Hepatocyte (in vitro differentiated cells): Measurements from ENCODE around the gene PRKCA. TPM values are rescaled to one million over a fixed set of nuclear protein-coding genes. Genes with fewer than 3 reads are reported as not detected.

ENCODE experiments used
- DNase-seq: peaks from one replicate; pipeline ENCODE4 v3.0.0-alpha.2; 2016; ENCODE audit warnings: low spot score
- H2AFZ ChIP-seq: fragments of 200-600 bp; sonication (generic); 2 replicates; pipeline ENCODE4 v1.6.0; 2016; ENCODE audit warnings: antibody characterized with exemption, mild to moderate bottlenecking
- H3K27ac ChIP-seq: fragments of 200-600 bp; sonication (generic); 2 replicates; pipeline ENCODE4 v1.5.1; 2016; ENCODE audit warnings: mild to moderate bottlenecking
- H3K27me3 ChIP-seq: fragments of 200-600 bp; sonication (generic); 2 replicates; pipeline ENCODE4 v1.6.1; 2016
- H3K36me3 ChIP-seq: fragments of 200-600 bp; sonication (generic); replicated peaks from 2 replicates; pipeline ENCODE4 v1.5.1; 2016; ENCODE audit warnings: low read depth; ENCODE audit not compliant: insufficient read depth
- H3K4me1 ChIP-seq: fragments of 200-600 bp; sonication (generic); 2 replicates; pipeline ENCODE4 v1.5.1; 2016; ENCODE audit warnings: mild to moderate bottlenecking, moderate library complexity; ENCODE audit not compliant: insufficient read depth
- H3K4me2 ChIP-seq: fragments of 200-600 bp; sonication (generic); 2 replicates; pipeline ENCODE4 v1.6.0; 2016
- H3K4me3 ChIP-seq: fragments of 200-600 bp; sonication (generic); 2 replicates; pipeline ENCODE4 v1.5.1; 2016; ENCODE audit warnings: mild to moderate bottlenecking
- H3K79me2 ChIP-seq: fragments of 200-600 bp; sonication (generic); 2 replicates; pipeline ENCODE4 v1.6.0; 2017; ENCODE audit warnings: mild to moderate bottlenecking
- H3K9me2 ChIP-seq: fragments of 200-600 bp; sonication (generic); replicated peaks from 2 replicates; pipeline ENCODE4 v1.6.0; 2017; ENCODE audit warnings: mild to moderate bottlenecking; ENCODE audit not compliant: insufficient read depth
- H3K9me3 ChIP-seq: fragments of 200-600 bp; sonication (generic); 2 replicates; pipeline ENCODE4 v1.5.1; 2016; ENCODE audit warnings: low read depth, mild to moderate bottlenecking
- H4K20me1 ChIP-seq: fragments of 200-600 bp; sonication (generic); 2 replicates; pipeline ENCODE4 v1.6.0; 2016; ENCODE audit warnings: mild to moderate bottlenecking; ENCODE audit not compliant: insufficient read depth, poor library complexity, severe bottlenecking
- CTCF ChIP-seq: fragments of 200-600 bp; sonication (generic); IDR thresholded peaks from 2 replicates; pipeline ENCODE4 v1.5.1; 2016; ENCODE audit warnings: antibody characterized with exemption, mild to moderate bottlenecking; ENCODE audit not compliant: poor library complexity
- EZH2 ChIP-seq: fragments of 200-600 bp; sonication (generic); IDR thresholded peaks from 2 replicates; pipeline ENCODE4 v1.6.1; 2016; ENCODE audit warnings: antibody characterized with exemption, mild to moderate bottlenecking, borderline replicate concordance
- EZH2phosphoT487 ChIP-seq: fragments of 200-600 bp; sonication (generic); IDR thresholded peaks from one replicate; pipeline ENCODE4 v1.6.1; 2018; ENCODE audit warnings: antibody characterized with exemption, mild to moderate bottlenecking, low read depth, moderate library complexity; ENCODE audit not compliant: unreplicated experiment, severe bottlenecking
- WGBS: methylation state at CpG from one replicate; pipeline ENCODE4 v1.1.6; 2016; ENCODE audit warnings: low lambda C conversion rate; ENCODE audit errors: missing lambda C conversion rate; 5-methylcytosine and 5-hydroxymethylcytosine counted together
- polyA plus RNA-seq: library from polyadenylated mRNA; unstranded; fragments of >200 nt; fragmentation: Nextera tagmentation; extraction: Ambion mirVana; gene quantifications from 2 replicates; pipeline ENCODE4 v1.2.1, GENCODE V29; 2016
- total RNA-seq: library from RNA; depleted of rRNA; stranded (reverse); fragments of >200 nt; gene quantifications from 2 replicates; pipeline ENCODE4 v1.2.3, GENCODE V29; 2014

Gene PRKCA
- total and polyA plus RNA-seq, 2 experiments from 2014 or later, result 5.9 to 18.5 TPM

- H3K36me3 ChIP-seq, result no peaks in the 10 kb centered on the region
- 87% methylated on average over 10 of the region's 10 CpGs for WGBS
- H3K4me1 ChIP-seq, result no peaks in the 10 kb centered on the region
- no peak overlapping the region for H2AFZ ChIP-seq
- H3K4me3 ChIP-seq, result no peak overlapping the region
- H3K27me3 ChIP-seq, result no peaks in the 10 kb centered on the region
- TF ChIP-seq EZH2phosphoT487 (no peak), EZH2 (no peak), CTCF (no peak)
- H3K9me2 ChIP-seq, result no peaks in the 10 kb centered on the region
- no peaks in the 10 kb centered on the region for H3K79me2 ChIP-seq
- no peak overlapping the region for H3K4me2 ChIP-seq
- DNase-seq, result no peak
- H3K9me3 ChIP-seq, result no peaks in the 10 kb centered on the region
- no peaks in the 10 kb centered on the region for H4K20me1 ChIP-seq
- no peak overlapping the region for H3K27ac ChIP-seq
These were observed 483.7 kb downstream of the PRKCA start for GRCh38 chr17:66786107-66786506.

- Histone ChIP-seq H3K36me3 (no peaks in the 10 kb centered on the region), H3K9me3 (no peaks in the 10 kb centered on the region), H3K27ac (no peak overlapping the region), H3K4me1 (no peaks in the 10 kb centered on the region), H2AFZ (no peak overlapping the region), H3K4me2 (no peak overlapping the region), H4K20me1 (no peaks in the 10 kb centered on the region), H3K79me2 (no peaks in the 10 kb centered on the region), H3K4me3 (no peak overlapping the region), H3K27me3 (no peaks in the 10 kb centered on the region), H3K9me2 (no peaks in the 10 kb centered on the region)
- WGBS, result 79% methylated on average over 3 of the region's 3 CpGs
- DNase-seq, result no peak
- no peak for TF ChIP-seq CTCF
- TF ChIP-seq EZH2, result no peak
- no peak for TF ChIP-seq EZH2phosphoT487
These were observed 485.5 kb downstream of the PRKCA start for GRCh38 chr17:66787914-66788313.

- H3K4me2 ChIP-seq, result no peak overlapping the region
- H3K36me3 ChIP-seq, result no peaks in the 10 kb centered on the region
- 81% methylated on average over 12 of the region's 12 CpGs for WGBS
- H3K27ac ChIP-seq, result no peak overlapping the region
- DNase-seq, result no peak
- H2AFZ ChIP-seq, result no peak overlapping the region
- no peaks in the 10 kb centered on the region for H3K4me1 ChIP-seq
- H4K20me1 ChIP-seq, result no peaks in the 10 kb centered on the region
- no peaks in the 10 kb centered on the region for H3K79me2 ChIP-seq
- H3K27me3 ChIP-seq, result no peaks in the 10 kb centered on the region
- no peak for TF ChIP-seq EZH2phosphoT487
- TF ChIP-seq CTCF, result no peak
- TF ChIP-seq EZH2, result no peak
- no peak overlapping the region for H3K4me3 ChIP-seq
- no peaks in the 10 kb centered on the region for H3K9me3 ChIP-seq
- H3K9me2 ChIP-seq, result no peaks in the 10 kb centered on the region
These were observed 486.7 kb downstream of the PRKCA start for GRCh38 chr17:66789093-66789492.

GRCh38 chr17:66789961-66790437 lies 487.6 kb downstream of the PRKCA start:
- H3K9me3 ChIP-seq, result no peaks in the 10 kb centered on the region
- H3K9me2 ChIP-seq, result no peaks in the 10 kb centered on the region
- DNase-seq, result no peak
- TF ChIP-seq EZH2phosphoT487, result no peak
- no peak for TF ChIP-seq EZH2
- TF ChIP-seq CTCF, result no peak
- H2AFZ ChIP-seq, result no peak overlapping the region
- no peaks in the 10 kb centered on the region for H3K4me1 ChIP-seq
- no peaks in the 10 kb centered on the region for H3K79me2 ChIP-seq
- H3K4me3 ChIP-seq, result no peak overlapping the region
- no peaks in the 10 kb centered on the region for H3K36me3 ChIP-seq
- 89% methylated on average over 7 of the region's 7 CpGs for WGBS
- H3K27ac ChIP-seq, result no peak overlapping the region
- no peaks in the 10 kb centered on the region for H3K27me3 ChIP-seq
- H3K4me2 ChIP-seq, result no peak overlapping the region
- no peaks in the 10 kb centered on the region for H4K20me1 ChIP-seq
